ENCODE measurements around the gene CATSPERZ. TPM values are rescaled to one million over a fixed set of nuclear protein-coding genes. Genes with fewer than 3 reads are reported as not detected.

CATSPERZ gene
- total and polyA plus RNA-seq, 9 of the 15 experiments (the other 6 are each of a cell fraction or from before 2014, with no cell fraction given), result 0.86 to 8.5 (median 3.5) TPM

GRCh38 chr11:64268025-64268892 lies 31.9 kb upstream of the CATSPERZ start (continued):
- TF ChIP-seq CREB5 (CRISPR knock-in tag; IDR thresholded peaks at IDR 0.05) (no peak), DMBX1 (CRISPR knock-in tag; IDR thresholded peaks at IDR 0.05; ENCODE audit: borderline replicate concordance) (no peak), HDAC1 (IDR thresholded peaks at IDR 0.05) (no peak), HOXB6 (CRISPR knock-in tag; IDR thresholded peaks at IDR 0.05; ENCODE audit: borderline replicate concordance) (no peak), KDM1A (IDR thresholded peaks at IDR 0.05) (peak; percentile 71 to 74), ZNF143 (CRISPR knock-in tag; IDR thresholded peaks at IDR 0.05) (no peak), RBFOX2 (IDR thresholded peaks at IDR 0.05; ENCODE audit: low read depth, low read length) (peak; percentile 38; the same call in 1 of the 2 replicates), CREM (IDR thresholded peaks at IDR 0.05; ENCODE audit: low read depth) (no peak), ZNF133 (CRISPR knock-in tag; IDR thresholded peaks at IDR 0.05) (no peak), EGR1 (conservative IDR thresholded peaks at IDR 0.05) (no peak), ZNF561 (CRISPR knock-in tag; conservative IDR thresholded peaks at IDR 0.05) (no peak), CREB3 (tag; conservative IDR thresholded peaks at IDR 0.05; ENCODE audit: low read depth) (0 out of 2 replicates have a peak, but pooled peaks have one; percentile 32), KDM2B (CRISPR knock-in tag; IDR thresholded peaks at IDR 0.05) (no peak), ATF3 (IDR thresholded peaks at IDR 0.05) (no peak), ATF3 (CRISPR knock-in tag; conservative IDR thresholded peaks at IDR 0.05) (no peak), ERF (CRISPR knock-in tag; IDR thresholded peaks at IDR 0.05) (no peak; the same call in 1 of the 2 replicates), FIP1L1 (IDR thresholded peaks at IDR 0.05; ENCODE audit: low read depth, low read length, poor library complexity, severe bottlenecking) (no peak), ZBTB7A (IDR thresholded peaks at IDR 0.05; ENCODE audit: borderline replicate concordance, control insufficient read depth, low read depth, low read length) (peak; percentile 7; the same call in 1 of the 2 replicates), CHD4 (IDR thresholded peaks at IDR 0.05; ENCODE audit: insufficient read depth, insufficient replicate concordance, low read depth, low read length, poor library complexity, severe bottlenecking) (peak; percentile 67), RNF219 (CRISPR knock-in tag; IDR thresholded peaks at IDR 0.05) (no peak)
